Measurements from ENCODE around the gene XXYLT1. TPM values are rescaled to one million over a fixed set of nuclear protein-coding genes. Genes with fewer than 3 reads are reported as not detected.
A peak's percentile ranks its signal among the peaks of the same experiment; 100 is the strongest.

Gene XXYLT1
- total and polyA plus RNA-seq, 8 donors: 1.8 to 5.0 (median 2.6) TPM

GRCh38 chr3:195253923-195254432 is 17.0 kb downstream of the XXYLT1 start:
- H3K9me3 ChIP-seq: no peaks in the 10 kb centered on the region
- intact Hi-C loops (cut with DNase I): no loop called here
- TF ChIP-seq CTCF (IDR thresholded peaks at IDR 0.05): no peak
- H3K4me1 ChIP-seq: no peaks in the 10 kb centered on the region
- 91 to 93% methylated on average over 10 of the region's 10 CpGs for WGBS, 2 donors
- no peak overlapping the region for H3K27ac ChIP-seq
- DNase-seq (no peak), ATAC-seq (no peak), FAIRE-seq (no peak)
- H3K4me3 ChIP-seq: no peak overlapping the region
- H3K27me3 ChIP-seq: no peaks in the 10 kb centered on the region
- H3K36me3 ChIP-seq: no peaks in the 10 kb centered on the region

- Histone ChIP-seq H3K27me3 (no peaks in the 10 kb centered on the region), H3K4me1 (no peaks in the 10 kb centered on the region), H3K36me3 (no peaks in the 10 kb centered on the region), H3K9me3 (no peaks in the 10 kb centered on the region), H3K27ac (no peak overlapping the region), H3K4me3 (no peak overlapping the region)
- no peak for DNase-seq
- no peak for TF ChIP-seq CTCF (IDR thresholded peaks at IDR 0.05)
- no peak for ATAC-seq
- FAIRE-seq: no peak
- intact Hi-C loops (cut with DNase I): no loop called here
- WGBS, 2 donors: 83 to 87% methylated on average over 14 of the region's 14 CpGs
Observed at GRCh38 chr3:195251336-195252065, 19.5 kb downstream of the XXYLT1 start.

GRCh38 chr3:195250473-195251251 is 20.3 kb downstream of the XXYLT1 start:
- no peak for TF ChIP-seq CTCF (IDR thresholded peaks at IDR 0.05)
- DNase-seq: no peak
- ATAC-seq: peak in 3 of 4 donors; percentile 23 to 58 (median 58)
- no peaks in the 10 kb centered on the region for H3K27me3 ChIP-seq
- H3K9me3 ChIP-seq: no peaks in the 10 kb centered on the region
- no peak overlapping the region for H3K27ac ChIP-seq
- H3K4me1 ChIP-seq: no peaks in the 10 kb centered on the region
- no peak for FAIRE-seq
- WGBS, 2 donors: 68 to 72% methylated on average over 14 of the region's 14 CpGs
- H3K4me3 ChIP-seq: no peak overlapping the region
- no peaks in the 10 kb centered on the region for H3K36me3 ChIP-seq
- intact Hi-C loops (cut with DNase I): no loop called here

- TF ChIP-seq CTCF (IDR thresholded peaks at IDR 0.05): no peak
- no peak for FAIRE-seq
- H3K36me3 ChIP-seq: no peaks in the 10 kb centered on the region
- no peak overlapping the region for H3K4me3 ChIP-seq
- H3K27ac ChIP-seq: no peak overlapping the region
- no peak for DNase-seq
- no peak for ATAC-seq
- intact Hi-C loops (cut with DNase I): no loop called here
- H3K4me1 ChIP-seq: no peaks in the 10 kb centered on the region
- 82 to 83% methylated on average over 11 of the region's 11 CpGs for WGBS, 2 donors
- H3K9me3 ChIP-seq: no peaks in the 10 kb centered on the region
- no peaks in the 10 kb centered on the region for H3K27me3 ChIP-seq
Observed at GRCh38 chr3:195249858-195250464, 21.0 kb downstream of the XXYLT1 start.

Measured in pancreas (tissue), 10 donors.